Measurements from ENCODE around the gene LENG8. TPM values are rescaled to one million over a fixed set of nuclear protein-coding genes. Genes with fewer than 3 reads are reported as not detected.

The LENG8 gene
- total and polyA plus RNA-seq, 2 of the 13 experiments (the other 11 are each of a cell fraction or from before 2014, with no cell fraction given): 14.3 to 41.9 TPM

DNA sequence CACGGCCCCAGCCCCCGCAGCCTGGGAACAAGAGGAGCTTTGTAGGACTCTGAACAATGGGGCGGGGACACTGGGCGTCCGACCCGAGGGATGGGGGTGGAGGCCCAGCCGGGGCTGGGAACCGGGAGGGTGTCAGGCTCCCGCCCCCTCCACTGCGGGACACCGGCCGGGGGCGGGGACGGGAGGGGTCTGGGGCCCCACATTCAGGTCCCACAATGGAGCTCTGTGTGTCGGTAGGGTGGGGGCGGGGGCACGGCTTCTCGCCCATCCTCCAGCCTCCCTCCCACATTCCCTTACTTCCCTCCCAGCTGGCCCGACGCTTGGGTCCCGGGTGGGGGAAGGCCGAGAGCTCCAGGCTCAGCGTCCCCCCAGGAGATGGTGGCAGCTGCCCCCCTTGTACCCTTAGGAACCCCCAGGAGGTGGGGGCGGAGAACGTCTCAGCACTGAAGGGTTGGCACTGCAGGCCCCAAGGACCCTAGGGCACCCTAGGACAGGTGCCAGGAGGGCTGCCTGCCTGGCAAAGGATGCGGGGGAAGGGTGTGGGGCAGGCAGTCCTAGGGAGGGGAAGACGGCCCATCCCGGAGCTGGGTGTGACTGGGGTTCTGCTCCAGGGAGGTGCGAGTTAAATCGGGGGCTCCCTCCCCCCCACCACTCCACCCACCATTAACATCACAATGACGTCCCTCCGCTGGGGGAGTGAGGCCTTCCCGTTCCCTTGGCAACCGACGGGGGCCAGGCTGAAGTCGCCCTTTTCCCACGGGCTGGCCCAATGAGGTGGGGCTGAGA is 28.4 kb upstream of the LENG8 start (continued):
- TF ChIP-seq MIXL1 (CRISPR knock-in tag; IDR thresholded peaks at IDR 0.05) (no peak), ZNF687 (CRISPR knock-in tag; IDR thresholded peaks at IDR 0.05) (peak; percentile 66; the same call in 1 of the 2 replicates), FOXK2 (IDR thresholded peaks at IDR 0.05) (no peak), ZNF121 (CRISPR knock-in tag; IDR thresholded peaks at IDR 0.05) (no peak), MED8 (CRISPR knock-in tag; IDR thresholded peaks at IDR 0.05; ENCODE audit: insufficient replicate concordance) (no peak), EP300 (IDR thresholded peaks at IDR 0.05; ENCODE audit: low read depth in 2 of 2, low read length in 2 of 2) (peak; percentile 73 to 76; a peak in 2 of 4 replicates), EP300 (CRISPR knock-in tag; IDR thresholded peaks at IDR 0.05; ENCODE audit: borderline replicate concordance) (peak; percentile 77), RFXANK (CRISPR knock-in tag; IDR thresholded peaks at IDR 0.05) (no peak), ATF7 (IDR thresholded peaks at IDR 0.05) (no peak), ATF7 (CRISPR knock-in tag; IDR thresholded peaks at IDR 0.05) (no peak; the same call in 1 of the 2 replicates), ZNF556 (CRISPR knock-in tag; IDR thresholded peaks at IDR 0.05; ENCODE audit: borderline replicate concordance) (0 out of 2 replicates have a peak, but pooled peaks have one; percentile 64), ZNF83 (CRISPR knock-in tag; IDR thresholded peaks at IDR 0.05; ENCODE audit: borderline replicate concordance) (no peak), ZFP41 (CRISPR knock-in tag; IDR thresholded peaks at IDR 0.05; ENCODE audit: borderline replicate concordance) (no peak), ZMAT3 (CRISPR knock-in tag; conservative IDR thresholded peaks at IDR 0.05) (no peak), MLXIP (CRISPR knock-in tag; IDR thresholded peaks at IDR 0.05; ENCODE audit: borderline replicate concordance) (no peak), TOPORS (CRISPR knock-in tag; IDR thresholded peaks at IDR 0.05) (no peak), ZNF256 (CRISPR knock-in tag; conservative IDR thresholded peaks at IDR 0.05) (no peak), ZNF17 (CRISPR knock-in tag; IDR thresholded peaks at IDR 0.05) (no peak), ARNTL (CRISPR knock-in tag; IDR thresholded peaks at IDR 0.05) (0 out of 2 replicates have a peak, but pooled peaks have one; percentile 41), ZNF451 (CRISPR knock-in tag; IDR thresholded peaks at IDR 0.05) (no peak), ZNF569 (CRISPR knock-in tag; IDR thresholded peaks at IDR 0.05; ENCODE audit: borderline replicate concordance) (no peak)
- TF ChIP-seq, protein P1, sequence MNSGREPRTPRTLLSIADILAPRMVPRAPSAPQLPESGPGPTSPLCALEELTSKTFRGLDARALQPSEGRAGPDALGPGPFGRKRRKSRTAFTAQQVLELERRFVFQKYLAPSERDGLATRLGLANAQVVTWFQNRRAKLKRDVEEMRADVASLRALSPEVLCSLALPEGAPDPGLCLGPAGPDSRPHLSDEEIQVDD (CRISPR knock-in tag; IDR thresholded peaks at IDR 0.05; ENCODE audit: borderline replicate concordance): no peak

Measured in HepG2 (cell line).